Activated B cell treated with CpG ODN at 0.5 μM for 24 hours (primary cell): ENCODE data around the gene JTB. TPM values are rescaled to one million over a fixed set of nuclear protein-coding genes. Genes with fewer than 3 reads are reported as not detected.

ENCODE experiments used
- ATAC-seq: fragments of 200-7000 bp; cut with Tn5 transposase; one replicate; pipeline ENCODE4 v1.10.0; 2021; ENCODE audit warnings: low read depth, mild to moderate bottlenecking, moderate library complexity
- CTCF ChIA-PET: fragments of 350-600 bp; sonication (Branson Sonifier 250); formaldehyde crosslinking; loops from one replicate; lab custom pipeline; 2021; ENCODE audit warnings: antibody characterized with exemption; lab: Charles Lee
- POLR2A ChIA-PET: fragments of 350-600 bp; sonication (Branson Sonifier 250); formaldehyde crosslinking; loops from one replicate; lab custom pipeline; 2021; ENCODE audit warnings: antibody characterized with exemption; lab: Charles Lee
- DNase-seq: peaks from one replicate; pipeline ENCODE4 v3.0.0; 2022
- H3K27ac Mint-ChIP-seq: one replicate; pipeline ENCODE4 v1.8.0; 2020; ENCODE audit warnings: mixed read lengths
- H3K27me3 Mint-ChIP-seq: one replicate; pipeline ENCODE4 v1.8.0; 2021; ENCODE audit warnings: mixed read lengths
- H3K36me3 Mint-ChIP-seq: one replicate; pipeline ENCODE4 v1.8.0; 2021; ENCODE audit warnings: low read depth, mixed read lengths
- H3K4me1 Mint-ChIP-seq: one replicate; pipeline ENCODE4 v1.8.0; 2021; ENCODE audit warnings: mixed read lengths
- H3K4me3 Mint-ChIP-seq: one replicate; pipeline ENCODE4 v1.8.0; 2020; ENCODE audit warnings: mild to moderate bottlenecking, mixed read lengths
- H3K9me3 Mint-ChIP-seq: one replicate; pipeline ENCODE4 v1.8.0; 2020; ENCODE audit warnings: mixed read lengths
- intact Hi-C: fragments of 100-400 bp; cut with micrococcal nuclease; formaldehyde crosslinking; loops from one replicate; pipeline ENCODE4 v1.15.1; 2024
- total RNA-seq: library from RNA; stranded (reverse); gene quantifications from 2 replicates; pipeline ENCODE4 v1.2.3, GENCODE V29; 2022
- TF ChIP-seq, protein P1 (sequence below): fragments of 200-600 bp; IDR thresholded peaks from one replicate; pipeline ENCODE4 v1.8.0; 2022; ENCODE audit warnings: antibody characterized with exemption, mild to moderate bottlenecking

JTB gene
- total RNA-seq, 1 donor from 2014 or later = 137 TPM

DNA sequence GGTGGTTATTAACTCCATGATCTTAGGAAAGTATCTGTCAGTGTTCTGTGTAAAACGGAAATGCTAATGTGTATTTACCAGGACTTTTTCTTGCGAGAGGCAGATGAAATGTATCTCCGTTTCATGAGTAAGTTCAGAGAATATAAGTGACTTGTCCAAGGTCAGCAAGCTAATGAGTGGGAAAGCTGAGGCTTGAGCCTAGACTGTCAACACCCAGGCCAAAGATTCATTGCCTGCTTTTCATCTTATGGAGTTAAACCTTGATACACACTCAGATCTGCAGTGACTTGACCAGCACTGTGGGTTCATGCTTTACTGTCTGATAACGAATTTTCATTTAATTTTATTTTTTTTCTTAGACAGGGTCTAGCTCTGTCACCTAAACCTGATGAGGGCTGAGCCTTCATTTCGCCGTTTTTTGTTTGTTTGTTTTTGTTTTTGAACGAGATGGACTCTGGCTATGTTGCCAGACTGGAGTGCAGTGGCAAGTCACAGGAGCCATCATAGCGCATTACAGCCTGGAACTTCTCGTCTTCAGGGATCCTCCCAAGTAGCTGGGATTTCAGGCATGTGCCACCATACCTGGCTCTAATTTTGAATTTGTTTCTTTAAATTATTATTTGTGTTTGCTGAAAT lies 918 bp upstream of the JTB start:
- peak overlapping the region; percentile 96 for H3K27ac Mint-ChIP-seq
- H3K4me1 Mint-ChIP-seq = peaks cover 32% of the 10 kb centered on the region
- intact Hi-C loops = no loop called here
- peaks cover 38% of the 10 kb centered on the region for H3K36me3 Mint-ChIP-seq
- DNase-seq (no peak), ATAC-seq (no peak)
- TF ChIP-seq, protein P1, sequence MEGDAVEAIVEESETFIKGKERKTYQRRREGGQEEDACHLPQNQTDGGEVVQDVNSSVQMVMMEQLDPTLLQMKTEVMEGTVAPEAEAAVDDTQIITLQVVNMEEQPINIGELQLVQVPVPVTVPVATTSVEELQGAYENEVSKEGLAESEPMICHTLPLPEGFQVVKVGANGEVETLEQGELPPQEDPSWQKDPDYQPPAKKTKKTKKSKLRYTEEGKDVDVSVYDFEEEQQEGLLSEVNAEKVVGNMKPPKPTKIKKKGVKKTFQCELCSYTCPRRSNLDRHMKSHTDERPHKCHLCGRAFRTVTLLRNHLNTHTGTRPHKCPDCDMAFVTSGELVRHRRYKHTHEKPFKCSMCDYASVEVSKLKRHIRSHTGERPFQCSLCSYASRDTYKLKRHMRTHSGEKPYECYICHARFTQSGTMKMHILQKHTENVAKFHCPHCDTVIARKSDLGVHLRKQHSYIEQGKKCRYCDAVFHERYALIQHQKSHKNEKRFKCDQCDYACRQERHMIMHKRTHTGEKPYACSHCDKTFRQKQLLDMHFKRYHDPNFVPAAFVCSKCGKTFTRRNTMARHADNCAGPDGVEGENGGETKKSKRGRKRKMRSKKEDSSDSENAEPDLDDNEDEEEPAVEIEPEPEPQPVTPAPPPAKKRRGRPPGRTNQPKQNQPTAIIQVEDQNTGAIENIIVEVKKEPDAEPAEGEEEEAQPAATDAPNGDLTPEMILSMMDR = no peak
- no peaks in the 10 kb centered on the region for H3K27me3 Mint-ChIP-seq
- H3K9me3 Mint-ChIP-seq = no peaks in the 10 kb centered on the region
- ChIA-PET POLR2A (interaction anchor here (0.6 to 8.0 kb wide), 11 partner anchors 8 to 412 kb away, joined by 3 to 230 read pairs (median 25); partner anchors contain the start of genes CREB3L4, CRTC2, DENND4B and GATAD2B), CTCF (interaction anchor here (1.2 to 2.9 kb wide), 5 partner anchors 8 to 164 kb away, joined by 4 to 15 read pairs (median 7); partner anchors contain the start of genes CREB3L4, CRTC2 and RAB13)
- peak overlapping the region; percentile 98 for H3K4me3 Mint-ChIP-seq

DNA sequence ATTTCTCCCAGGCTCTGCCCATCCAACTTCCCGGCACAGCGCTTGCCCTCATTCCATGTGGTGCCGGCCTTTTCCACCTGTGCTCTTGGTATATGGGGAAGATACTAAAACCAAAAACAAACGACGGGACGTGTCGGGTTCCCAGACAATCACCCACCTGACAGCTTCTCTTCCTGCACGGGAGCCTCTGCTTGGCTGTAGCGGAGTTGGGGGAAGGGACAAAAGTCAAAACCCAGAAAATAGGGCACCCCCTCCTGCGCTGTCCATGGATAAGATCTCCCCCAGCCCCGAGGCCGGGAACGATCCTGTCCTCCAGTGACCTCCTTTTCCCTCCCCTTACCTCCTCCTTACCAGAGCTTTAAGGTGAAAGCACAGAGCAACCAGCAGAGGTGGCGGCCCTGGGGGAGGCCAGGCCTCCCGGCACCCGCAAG lies 640 bp downstream of the JTB start:
- Mint-ChIP-seq H3K27ac (peak overlapping the region; percentile 97), H3K4me1 (peaks cover 32% of the 10 kb centered on the region), H3K9me3 (no peaks in the 10 kb centered on the region), H3K27me3 (no peaks in the 10 kb centered on the region), H3K36me3 (peaks cover 48% of the 10 kb centered on the region), H3K4me3 (peak overlapping the region; percentile 98)
- POLR2A ChIA-PET = interaction anchor here (0.5 to 8.0 kb wide), 16 partner anchors 10 to 412 kb away, joined by 3 to 230 read pairs (median 4); partner anchors contain the start of genes CREB3L4, CRTC2, DENND4B and GATAD2B
- TF ChIP-seq, protein P1 = no peak
- DNase-seq = no peak
- ATAC-seq = no peak
- CTCF ChIA-PET = interaction anchor here (1.2 to 2.9 kb wide), 4 partner anchors 9 to 30 kb away, joined by 4 to 15 read pairs (median 11); partner anchors contain the start of genes CREB3L4, CRTC2, DENND4B and RAB13
- intact Hi-C loops = loop anchor here (1.0 to 2.0 kb wide), 5 partner anchors 8 to 54 kb away; partner anchors contain the start of genes CREB3L4, CRTC2, GATAD2B and RPS27

DNA sequence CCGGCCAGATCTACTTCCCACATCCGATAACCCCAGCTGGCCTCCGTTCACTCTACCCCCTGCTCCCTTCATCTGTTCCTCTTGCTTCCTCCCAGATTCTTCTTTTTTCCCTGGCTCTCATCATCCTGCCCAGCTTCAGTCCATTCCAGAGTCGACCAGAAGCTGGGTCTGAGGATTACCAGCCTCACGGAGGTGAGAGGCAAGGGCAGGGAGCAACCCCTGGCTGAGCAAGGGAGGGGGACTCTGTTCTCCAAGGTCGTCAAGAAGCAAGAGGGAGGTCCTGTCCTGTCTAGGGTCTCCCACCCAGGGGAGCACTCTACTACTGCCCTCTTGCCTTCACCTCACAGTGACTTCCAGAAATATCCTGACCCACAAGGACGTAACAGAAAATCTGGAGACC lies 3.9 kb downstream of the JTB start:
- Mint-ChIP-seq H3K4me1 (peaks cover 38% of the 10 kb centered on the region), H3K9me3 (no peaks in the 10 kb centered on the region), H3K36me3 (peaks cover 48% of the 10 kb centered on the region), H3K27me3 (no peaks in the 10 kb centered on the region), H3K27ac (peak overlapping the region; percentile 43), H3K4me3 (no peak overlapping the region)
- POLR2A ChIA-PET = interaction anchor here (0.7 to 2.0 kb wide), 4 partner anchors 11 to 166 kb away, joined by 3 to 8 read pairs (median 5); partner anchors contain the start of gene SLC39A1
- CTCF ChIA-PET = no interaction called here
- intact Hi-C loops = no loop called here
- no peak for DNase-seq
- TF ChIP-seq, protein P1 = no peak
- no peak for ATAC-seq

DNA sequence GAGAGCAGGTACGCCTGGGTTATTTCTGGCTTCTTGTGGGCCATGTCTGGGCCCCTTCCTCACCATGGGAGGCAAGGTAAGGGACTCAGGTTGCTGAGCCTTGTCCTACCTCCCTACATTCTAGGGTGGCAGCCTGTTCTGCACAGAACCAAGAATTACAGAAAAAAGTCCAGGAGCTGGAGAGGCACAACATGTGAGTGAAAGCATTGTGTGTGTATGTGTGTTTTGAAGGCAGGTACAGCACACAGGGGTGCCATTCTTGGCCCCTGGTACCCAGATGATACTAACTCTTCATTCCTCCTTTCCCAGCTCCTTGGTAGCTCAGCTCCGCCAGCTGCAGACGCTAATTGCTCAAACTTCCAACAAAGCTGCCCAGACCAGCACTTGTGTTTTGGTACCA lies 4.4 kb downstream of the JTB start:
- ChIA-PET CTCF (no interaction called here), POLR2A (interaction anchor here (1.4 to 2.0 kb wide), 2 partner anchors 10 to 12 kb away, joined by 5 to 8 read pairs; partner anchors contain the start of gene SLC39A1)
- intact Hi-C loops = no loop called here
- H3K9me3 Mint-ChIP-seq = no peaks in the 10 kb centered on the region
- TF ChIP-seq, protein P1 = no peak
- H3K27me3 Mint-ChIP-seq = no peaks in the 10 kb centered on the region
- no peak for DNase-seq
- peaks cover 48% of the 10 kb centered on the region for H3K36me3 Mint-ChIP-seq
- no peak overlapping the region for H3K4me3 Mint-ChIP-seq
- no peak for ATAC-seq
- peaks cover 39% of the 10 kb centered on the region for H3K4me1 Mint-ChIP-seq
- peak overlapping the region; percentile 68 for H3K27ac Mint-ChIP-seq

DNA sequence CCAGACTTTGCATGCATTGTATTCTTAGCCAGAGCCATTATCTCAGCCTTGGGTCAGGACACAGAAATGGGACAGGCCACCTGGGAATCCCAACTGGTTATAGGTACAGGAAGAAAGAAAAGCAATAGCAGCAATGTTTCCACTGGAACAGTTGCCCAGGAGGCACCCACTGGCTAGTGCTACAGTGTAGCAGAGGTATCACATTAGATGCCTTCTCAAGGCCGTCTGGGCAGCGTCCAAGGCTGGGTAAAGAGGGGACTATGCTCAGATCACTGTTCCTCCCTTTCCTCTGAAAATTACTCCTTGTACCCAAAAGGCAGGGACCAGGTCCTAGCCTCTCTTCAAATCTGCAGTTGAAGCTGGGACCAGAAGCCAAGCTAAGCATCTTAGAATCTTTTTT lies 7.1 kb downstream of the JTB start:
- no peak overlapping the region for H3K4me3 Mint-ChIP-seq

More for the DNA sequence above, 7.1 kb downstream of the JTB start:
- ChIA-PET CTCF (interaction anchor here (1.0 kb wide), 1 partner anchor 16 kb away, joined by 4 read pairs; the partner anchor contains the start of gene RAB13), POLR2A (interaction anchor here (0.6 to 2.1 kb wide), 6 partner anchors 8 to 305 kb away, joined by 3 to 9 read pairs (median 4); partner anchors contain the start of gene RAB13)
- Mint-ChIP-seq H3K27me3 (no peaks in the 10 kb centered on the region), H3K36me3 (peaks cover 40% of the 10 kb centered on the region), H3K4me1 (peaks cover 42% of the 10 kb centered on the region), H3K9me3 (no peaks in the 10 kb centered on the region), H3K27ac (no peak overlapping the region)
- DNase-seq = no peak
- intact Hi-C loops = no loop called here
- TF ChIP-seq, protein P1 = no peak
- no peak for ATAC-seq
